H9 (cell line): ENCODE measurements around the gene CENPQ. TPM values are rescaled to one million over a fixed set of nuclear protein-coding genes. Genes with fewer than 3 reads are reported as not detected.

Source experiments
- DNase-seq: peaks from one replicate; pipeline ENCODE4 v3.0.0-alpha.2; 2017
- H2AFZ ChIP-seq: one replicate; pipeline ENCODE4 v1.6.1; 2013; ENCODE audit warnings: mild to moderate bottlenecking, low read length, control low read depth, moderate library complexity
- H2AK5ac ChIP-seq: 2 replicates; pipeline ENCODE4 v1.6.1; 2013; ENCODE audit warnings: low read length, control low read depth, mixed read lengths; ENCODE audit not compliant: insufficient read length
- H2BK120ac ChIP-seq: one replicate; pipeline ENCODE4 v1.6.1; 2013; ENCODE audit warnings: low read depth, mild to moderate bottlenecking, low read length, control low read depth, inconsistent platforms; ENCODE audit not compliant: poor library complexity, severe bottlenecking
- H2BK12ac ChIP-seq: 2 replicates; pipeline ENCODE4 v1.6.1; 2013; ENCODE audit warnings: low read length, control low read depth, mixed read lengths, low read depth; ENCODE audit not compliant: insufficient read length
- H2BK15ac ChIP-seq: 2 replicates; pipeline ENCODE4 v1.6.1; 2013; ENCODE audit warnings: low read depth, low read length, control low read depth
- H2BK20ac ChIP-seq: one replicate; pipeline ENCODE4 v1.6.1; 2013; ENCODE audit warnings: low read depth, mild to moderate bottlenecking, low read length, control low read depth, inconsistent platforms; ENCODE audit not compliant: poor library complexity, severe bottlenecking
- H2BK5ac ChIP-seq: 2 replicates; pipeline ENCODE4 v1.6.1; 2013; ENCODE audit warnings: low read length, control low read depth, mixed read lengths; ENCODE audit not compliant: insufficient read length
- H3K14ac ChIP-seq: 2 replicates; pipeline ENCODE4 v1.6.1; 2013; ENCODE audit warnings: low read length, control low read depth; ENCODE audit not compliant: insufficient read depth
- H3K18ac ChIP-seq: 2 replicates; pipeline ENCODE4 v1.6.1; 2013; ENCODE audit warnings: low read depth, mild to moderate bottlenecking, mixed read lengths, low read length, control low read depth; ENCODE audit not compliant: insufficient read length
- H3K23ac ChIP-seq: 2 replicates; pipeline ENCODE4 v1.6.1; 2013; ENCODE audit warnings: low read length, control low read depth, mixed read lengths, low read depth; ENCODE audit not compliant: insufficient read length
- H3K23me2 ChIP-seq: 2 replicates; pipeline ENCODE4 v1.6.1; 2013; ENCODE audit warnings: low read depth, mild to moderate bottlenecking, mixed read lengths, low read length, control low read depth; ENCODE audit not compliant: insufficient read length, poor library complexity, severe bottlenecking
- H3K27ac ChIP-seq: 2 replicates; pipeline ENCODE4 v1.5.1; 2013; ENCODE audit warnings: low read length, control low read depth, mixed read lengths, low read depth; ENCODE audit not compliant: insufficient read length
- H3K27me3 ChIP-seq: 2 replicates; pipeline ENCODE4 v1.6.1; 2013; ENCODE audit warnings: low read length, control low read depth, inconsistent platforms; ENCODE audit not compliant: insufficient read depth
- H3K4ac ChIP-seq: 2 replicates; pipeline ENCODE4 v1.6.1; 2013; ENCODE audit warnings: low read depth, mild to moderate bottlenecking, control low read depth, inconsistent platforms, low read length, moderate library complexity
- H3K4me1 ChIP-seq: 2 replicates; pipeline ENCODE4 v1.6.1; 2013; ENCODE audit warnings: low read length, control low read depth, inconsistent platforms; ENCODE audit not compliant: insufficient read depth
- H3K4me2 ChIP-seq: 2 replicates; pipeline ENCODE4 v1.6.1; 2013; ENCODE audit warnings: low read length, control low read depth, mixed read lengths; ENCODE audit not compliant: insufficient read length, insufficient read depth
- H3K56ac ChIP-seq: 2 replicates; pipeline ENCODE4 v1.6.1; 2013; ENCODE audit warnings: low read depth, mild to moderate bottlenecking, mixed read lengths, low read length, control low read depth; ENCODE audit not compliant: insufficient read length
- H3K79me1 ChIP-seq: 2 replicates; pipeline ENCODE4 v1.6.1; 2013; ENCODE audit warnings: low read depth, mild to moderate bottlenecking, moderate library complexity, low read length, control low read depth, inconsistent platforms; ENCODE audit not compliant: insufficient read depth, poor library complexity, severe bottlenecking
- H3K79me2 ChIP-seq: 2 replicates; pipeline ENCODE4 v1.6.1; 2013; ENCODE audit warnings: low read length, control low read depth, inconsistent platforms; ENCODE audit not compliant: insufficient read depth
- H3K9ac ChIP-seq: 2 replicates; pipeline ENCODE4 v1.6.1; 2013; ENCODE audit warnings: low read length, control low read depth, mixed read lengths; ENCODE audit not compliant: insufficient read length; ENCODE audit errors: extremely low read depth
- H3K9me3 ChIP-seq: one replicate; pipeline ENCODE4 v1.6.1; 2013; ENCODE audit warnings: low read depth, low read length, inconsistent platforms; ENCODE audit not compliant: control insufficient read depth
- H3T11ph ChIP-seq: one replicate; pipeline ENCODE4 v1.6.1; 2013; ENCODE audit warnings: mild to moderate bottlenecking, low read length, control low read depth, inconsistent platforms
- H4K20me1 ChIP-seq: one replicate; pipeline ENCODE4 v1.6.1; 2013; ENCODE audit not compliant: control insufficient read depth, insufficient read length, insufficient read depth
- H4K5ac ChIP-seq: 2 replicates; pipeline ENCODE4 v1.6.1; 2013; ENCODE audit warnings: low read depth, mild to moderate bottlenecking, mixed read lengths, low read length, control low read depth; ENCODE audit not compliant: insufficient read length
- H4K8ac ChIP-seq: replicated peaks from 2 replicates; pipeline ENCODE4 v1.6.1; 2013; ENCODE audit warnings: low read length, control low read depth, mixed read lengths, low read depth; ENCODE audit not compliant: insufficient read length
- H4K91ac ChIP-seq: 2 replicates; pipeline ENCODE4 v1.6.1; 2013; ENCODE audit warnings: low read depth, mild to moderate bottlenecking, moderate library complexity, mixed read lengths, low read length, control low read depth; ENCODE audit not compliant: insufficient read length
- H3K27ac Mint-ChIP-seq, 3 experiments: 2 replicates in 2 of 3; 3 replicates in 1 of 3; pipeline ENCODE4 v1.8.0; 2020 to 2021; ENCODE audit warnings: mixed read lengths in 3 of 3, mild to moderate bottlenecking in 1 of 3, moderate library complexity in 1 of 3
- H3K27me3 Mint-ChIP-seq: 2 replicates; pipeline ENCODE4 v1.8.0; 2021; ENCODE audit warnings: low read depth, mild to moderate bottlenecking, moderate library complexity, mixed read lengths
- H3K36me3 Mint-ChIP-seq, 3 experiments: 2 replicates in 2 of 3; 3 replicates in 1 of 3; pipeline ENCODE4 v1.8.0; 2020 to 2021; ENCODE audit warnings: low read depth in 3 of 3, mixed read lengths in 3 of 3; ENCODE audit not compliant: insufficient read depth in 1 of 3
- H3K4me1 Mint-ChIP-seq, 2 experiments: 2 replicates each; pipeline ENCODE4 v1.8.0; 2020; ENCODE audit warnings: mixed read lengths in 2 of 2
- H3K4me3 Mint-ChIP-seq, 2 experiments: 2 replicates in 1 of 2; 3 replicates in 1 of 2; pipeline ENCODE4 v1.8.0; 2020 to 2021; ENCODE audit warnings: mild to moderate bottlenecking in 2 of 2, mixed read lengths in 2 of 2, moderate library complexity in 1 of 2
- H3K9me3 Mint-ChIP-seq, 2 experiments: 2 replicates in 1 of 2; 3 replicates in 1 of 2; pipeline ENCODE4 v1.8.0; 2020; ENCODE audit warnings: mild to moderate bottlenecking in 2 of 2, mixed read lengths in 2 of 2, moderate library complexity in 1 of 2
- CTCF ChIP-seq: fragments of 200-600 bp; sonication (generic); conservative IDR thresholded peaks from 3 replicates; pipeline ENCODE4 v1.8.0; 2021; ENCODE audit warnings: antibody characterized with exemption, mild to moderate bottlenecking
- WGBS: extraction: QIAGEN DNeasy Blood & Tissue Kit; methylation state at CpG from one replicate; pipeline ENCODE4 v1.1.7; 2013; ENCODE audit warnings: missing lambda C conversion rate, low lambda C conversion rate, mixed read lengths; ENCODE audit not compliant: insufficient read length; ENCODE audit errors: extremely low coverage; 5-methylcytosine and 5-hydroxymethylcytosine counted together
- total RNA-seq: library from RNA; stranded (reverse); gene quantifications from 2 replicates; pipeline ENCODE4 v1.2.1, GENCODE V29; 2021

The CENPQ gene
- total RNA-seq, 1 experiment from 2014 or later, result 15.5 TPM

DNA sequence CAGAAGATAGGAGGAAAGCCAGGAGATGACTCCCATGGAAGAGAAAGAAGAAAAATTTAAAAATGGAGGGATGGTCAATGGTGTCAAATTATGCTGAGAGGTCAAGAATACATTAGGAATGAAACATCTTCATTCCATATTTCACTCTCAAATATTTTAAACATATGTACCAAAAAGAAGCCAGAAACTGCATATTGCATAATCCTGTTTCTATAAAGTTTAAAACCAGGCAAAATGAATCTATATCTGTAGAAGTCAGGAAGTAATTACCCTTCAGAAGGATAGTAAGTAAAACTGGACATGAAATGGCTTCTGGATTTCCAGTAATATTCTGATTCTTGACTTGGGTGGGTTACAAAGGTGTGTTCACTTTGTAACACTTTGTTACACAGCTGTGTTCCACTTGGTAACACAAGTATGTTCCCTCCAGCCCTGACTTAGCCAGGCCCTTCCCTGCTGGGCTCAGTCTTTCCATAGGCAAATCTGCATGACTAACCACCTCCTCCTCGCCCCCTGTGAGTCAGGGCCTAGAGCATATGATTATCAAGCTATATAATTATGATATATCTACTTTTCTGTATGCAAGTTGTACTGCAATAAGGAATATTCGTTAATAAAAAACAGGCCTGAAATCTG lies 67.1 kb downstream of the CENPQ start:
- H3K56ac ChIP-seq, result no peak overlapping the region
- H4K91ac ChIP-seq, result no peak overlapping the region
- no peak overlapping the region for H2BK20ac ChIP-seq
- no peak overlapping the region for H2AK5ac ChIP-seq
- no peaks in the 10 kb centered on the region for H3K23me2 ChIP-seq
- H3K27ac Mint-ChIP-seq, result no peak overlapping the region
- H3K14ac ChIP-seq, result no peak overlapping the region
- no peaks in the 10 kb centered on the region for H3K9me3 Mint-ChIP-seq
- H3K23ac ChIP-seq, result no peak overlapping the region
- H3K9me3 ChIP-seq, result no peaks in the 10 kb centered on the region
- no peak for DNase-seq
- H3K79me2 ChIP-seq, result no peaks in the 10 kb centered on the region
- no peak overlapping the region for H2AFZ ChIP-seq
- H3K9ac ChIP-seq, result no peak overlapping the region
- H3K79me1 ChIP-seq, result no peaks in the 10 kb centered on the region
- H2BK5ac ChIP-seq, result no peak overlapping the region
- H3K27me3 Mint-ChIP-seq, result no peaks in the 10 kb centered on the region
- no peak overlapping the region for H3T11ph ChIP-seq
- H3K4me1 ChIP-seq, result peaks cover 7% of the 10 kb centered on the region; the same call in 1 of the 2 replicates
- no peak overlapping the region for H2BK15ac ChIP-seq
- H3K27ac ChIP-seq, result no peak overlapping the region
- H3K4me3 Mint-ChIP-seq, result no peak overlapping the region
- H3K27me3 ChIP-seq, result no peaks in the 10 kb centered on the region
- H2BK120ac ChIP-seq, result no peak overlapping the region
- no peaks in the 10 kb centered on the region for H4K20me1 ChIP-seq
- H4K8ac ChIP-seq, result no peak overlapping the region
- no peaks in the 10 kb centered on the region for H3K36me3 Mint-ChIP-seq
- no peak overlapping the region for H3K4me2 ChIP-seq
- WGBS, result no CpG with 5 or more reads among the region's 2 CpGs
- peaks cover 9 to 10% of the 10 kb centered on the region in 2 experiments for H3K4me1 Mint-ChIP-seq
- no peak overlapping the region for H3K18ac ChIP-seq
- H4K5ac ChIP-seq, result no peak overlapping the region
- H3K4ac ChIP-seq, result no peak overlapping the region
- no peak overlapping the region for H2BK12ac ChIP-seq
- TF ChIP-seq CTCF, result no peak
